ENCODE measurements around the gene TOR2A. TPM values are rescaled to one million over a fixed set of nuclear protein-coding genes. Genes with fewer than 3 reads are reported as not detected.

Gene TOR2A
- total and polyA plus RNA-seq, 10 donors, result 16.8 to 36.5 (median 22.7) TPM

- no peak overlapping the region for H3K27ac ChIP-seq
- H3K4me3 ChIP-seq, result no peak overlapping the region
- no peaks in the 10 kb centered on the region for H3K9me3 ChIP-seq
- intact Hi-C loops (cut with DNase I; ENCODE audit: low total_unique reads), result no loop called here
- H3K4me1 ChIP-seq, result no peaks in the 10 kb centered on the region
- TF ChIP-seq CTCF (IDR thresholded peaks at IDR 0.05 in 8 of 11, conservative IDR thresholded peaks at IDR 0.05 in 3 of 11), result no peak
- TF ChIP-seq POLR2AphosphoS5 (IDR thresholded peaks at IDR 0.05), result peak in 1 of 3 donors; percentile 39
- 77 to 84% (median 81%) methylated on average over 12 to 13 of the region's 13 CpGs for WGBS, 5 donors
- no peaks in the 10 kb centered on the region for H3K27me3 ChIP-seq (replicated peaks in 1 of 7)
- peaks cover 0 to 42% (median 6%) of the 10 kb centered on the region in 6 donors for H3K36me3 ChIP-seq
- no peak for DNase-seq
Observed at GRCh38 chr9:127689329-127690000, 45.6 kb downstream of the TOR2A start.

- H3K27ac ChIP-seq, result no peak overlapping the region
- H3K4me1 ChIP-seq, result peaks cover 0 to 18% (median 8%) of the 10 kb centered on the region in 6 donors
- TF ChIP-seq CTCF (IDR thresholded peaks at IDR 0.05 in 8 of 11, conservative IDR thresholded peaks at IDR 0.05 in 3 of 11) (no peak), POLR2AphosphoS5 (IDR thresholded peaks at IDR 0.05) (no peak), POLR2A (IDR thresholded peaks at IDR 0.05) (no peak)
- DNase-seq, result no peak
- H3K27me3 ChIP-seq (replicated peaks in 1 of 7), result no peaks in the 10 kb centered on the region
- no peaks in the 10 kb centered on the region for H3K9me3 ChIP-seq
- intact Hi-C loops (cut with DNase I; ENCODE audit: low total_unique reads), result no loop called here
- WGBS, 5 donors, result 87 to 93% (median 91%) methylated on average over 6 of the region's 6 CpGs
- H3K36me3 ChIP-seq, result peaks cover 0 to 66% (median 6%) of the 10 kb centered on the region in 6 donors
- no peak overlapping the region for H3K4me3 ChIP-seq
Observed at GRCh38 chr9:127686461-127687393, 48.4 kb downstream of the TOR2A start.

GRCh38 chr9:127684576-127684975, 50.5 kb downstream of the TOR2A start:
- H3K27ac ChIP-seq, result no peak overlapping the region
- no peak for DNase-seq
- no peaks in the 10 kb centered on the region for H3K9me3 ChIP-seq
- H3K4me3 ChIP-seq, result no peak overlapping the region
- H3K27me3 ChIP-seq (replicated peaks in 1 of 7), result no peaks in the 10 kb centered on the region
- TF ChIP-seq POLR2A (IDR thresholded peaks at IDR 0.05), result no peak
- TF ChIP-seq POLR2AphosphoS5 (IDR thresholded peaks at IDR 0.05), result no peak
- TF ChIP-seq CTCF (IDR thresholded peaks at IDR 0.05 in 8 of 11, conservative IDR thresholded peaks at IDR 0.05 in 3 of 11), result no peak
- peaks cover 0 to 68% (median 12%) of the 10 kb centered on the region in 6 donors for H3K36me3 ChIP-seq
- WGBS, 5 donors, result 91 to 93% (median 92%) methylated on average over 4 of the region's 4 CpGs
- peaks cover 0 to 22% (median 10%) of the 10 kb centered on the region in 6 donors for H3K4me1 ChIP-seq
- intact Hi-C loops (cut with DNase I; ENCODE audit: low total_unique reads), result no loop called here

- Histone ChIP-seq H3K27me3 (replicated peaks in 1 of 7) (no peaks in the 10 kb centered on the region), H3K4me1 (peaks cover 0 to 22% (median 10%) of the 10 kb centered on the region in 6 donors), H3K4me3 (no peak overlapping the region), H3K9me3 (no peaks in the 10 kb centered on the region), H3K36me3 (peaks cover 0 to 67% (median 14%) of the 10 kb centered on the region in 6 donors), H3K27ac (no peak overlapping the region)
- TF ChIP-seq CTCF (IDR thresholded peaks at IDR 0.05 in 8 of 11, conservative IDR thresholded peaks at IDR 0.05 in 3 of 11) (no peak), POLR2A (IDR thresholded peaks at IDR 0.05) (no peak), POLR2AphosphoS5 (IDR thresholded peaks at IDR 0.05) (no peak)
- no peak for DNase-seq
- 90 to 95% (median 92%) methylated on average over 5 of the region's 5 CpGs for WGBS, 5 donors
- intact Hi-C loops (cut with DNase I; ENCODE audit: low total_unique reads), result no loop called here
Observed at GRCh38 chr9:127683723-127684122, 51.4 kb downstream of the TOR2A start.

Data from spleen (tissue), 11 donors.